AG09309 (cell line): Measurements from ENCODE around the gene ABCC12.

Experiments used
- DNase-seq: peaks from one replicate; pipeline ENCODE4 v3.0.0-alpha.2; 2010; ENCODE audit warnings: low read depth
- H3K4me3 ChIP-seq: 2 replicates; pipeline ENCODE4 v1.5.1; 2011; ENCODE audit warnings: mild to moderate bottlenecking, low read depth, low read length, moderate library complexity; ENCODE audit not compliant: control insufficient read depth
- TF ChIP-seq, protein P1 (sequence below): IDR thresholded peaks from 2 replicates; pipeline ENCODE4 v1.5.1; 2011; ENCODE audit warnings: mild to moderate bottlenecking, low read depth, low read length, inconsistent platforms; ENCODE audit not compliant: insufficient read depth, control insufficient read depth; ENCODE audit errors: missing control alignments

The ABCC12 gene

DNA sequence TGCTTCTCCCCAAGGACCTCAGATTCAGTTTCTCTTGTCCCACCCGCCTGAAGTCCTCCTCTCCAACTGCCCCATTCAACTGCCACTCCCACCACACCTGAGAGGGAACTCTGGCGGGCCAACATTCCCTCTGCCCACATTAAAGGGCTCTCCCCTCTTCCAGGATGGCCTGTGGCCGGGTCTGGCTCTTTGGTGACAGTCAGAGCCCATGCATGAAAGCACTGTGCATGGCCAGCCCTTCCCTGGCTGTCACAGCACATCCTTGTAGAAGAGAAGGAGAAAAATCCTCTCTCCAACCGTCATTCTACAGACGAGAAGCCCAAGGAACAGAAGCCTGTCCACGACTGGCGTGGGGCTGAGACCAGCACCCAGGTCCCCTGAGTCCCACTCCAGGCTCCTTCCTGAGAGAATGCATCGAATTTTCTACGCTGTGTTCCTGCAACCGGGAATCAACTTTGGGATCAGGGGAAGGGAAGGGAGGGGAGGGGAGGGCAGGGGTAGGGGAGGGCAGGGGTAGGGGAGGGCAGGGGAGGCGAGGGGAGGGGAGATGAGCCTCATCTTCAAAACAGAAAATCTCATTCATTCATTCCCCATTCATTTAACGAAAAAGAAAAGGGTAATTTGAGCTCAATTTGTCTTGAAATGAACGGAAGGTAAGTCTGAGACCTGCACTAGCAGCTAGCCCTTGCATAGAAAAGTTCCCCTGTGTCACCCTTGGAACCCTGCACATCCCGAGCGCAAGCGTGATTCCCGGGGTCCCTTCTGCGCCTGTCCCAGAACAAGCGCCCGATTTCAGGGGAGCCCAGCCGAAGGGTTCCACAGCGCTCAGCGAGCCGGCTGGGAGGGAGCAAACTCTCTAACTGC lies at the start of gene ABCC12:
Gene ABCC12, minus strand, starts transcription at position 68 of the 864 bp plus-strand sequence. CDS start 9,569 bp downstream, outside the sequence.
- TF ChIP-seq, protein P1, sequence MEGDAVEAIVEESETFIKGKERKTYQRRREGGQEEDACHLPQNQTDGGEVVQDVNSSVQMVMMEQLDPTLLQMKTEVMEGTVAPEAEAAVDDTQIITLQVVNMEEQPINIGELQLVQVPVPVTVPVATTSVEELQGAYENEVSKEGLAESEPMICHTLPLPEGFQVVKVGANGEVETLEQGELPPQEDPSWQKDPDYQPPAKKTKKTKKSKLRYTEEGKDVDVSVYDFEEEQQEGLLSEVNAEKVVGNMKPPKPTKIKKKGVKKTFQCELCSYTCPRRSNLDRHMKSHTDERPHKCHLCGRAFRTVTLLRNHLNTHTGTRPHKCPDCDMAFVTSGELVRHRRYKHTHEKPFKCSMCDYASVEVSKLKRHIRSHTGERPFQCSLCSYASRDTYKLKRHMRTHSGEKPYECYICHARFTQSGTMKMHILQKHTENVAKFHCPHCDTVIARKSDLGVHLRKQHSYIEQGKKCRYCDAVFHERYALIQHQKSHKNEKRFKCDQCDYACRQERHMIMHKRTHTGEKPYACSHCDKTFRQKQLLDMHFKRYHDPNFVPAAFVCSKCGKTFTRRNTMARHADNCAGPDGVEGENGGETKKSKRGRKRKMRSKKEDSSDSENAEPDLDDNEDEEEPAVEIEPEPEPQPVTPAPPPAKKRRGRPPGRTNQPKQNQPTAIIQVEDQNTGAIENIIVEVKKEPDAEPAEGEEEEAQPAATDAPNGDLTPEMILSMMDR = no peak
- DNase-seq = no peak
- H3K4me3 ChIP-seq = no peak within 1 kb of the TSS

DNA sequence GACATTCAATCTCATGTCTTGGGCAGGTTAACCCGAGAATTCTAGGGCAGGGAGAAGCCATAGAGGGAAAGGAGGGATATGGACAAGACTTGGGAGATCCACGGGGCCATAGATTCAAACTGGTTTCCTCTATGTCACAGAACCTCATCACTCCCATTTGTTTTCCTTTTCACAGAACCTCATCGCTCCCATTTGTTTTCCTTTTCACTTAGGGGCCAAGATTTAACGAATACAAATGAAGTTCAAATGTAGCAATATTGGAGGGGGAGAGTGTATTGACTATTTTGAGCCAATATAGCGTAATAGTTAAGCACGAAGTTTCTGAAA lies 49.0 kb upstream of the ABCC12 start:
- TF ChIP-seq, protein P1 = no peak
- H3K4me3 ChIP-seq = no peak overlapping the region
- no peak for DNase-seq

DNA sequence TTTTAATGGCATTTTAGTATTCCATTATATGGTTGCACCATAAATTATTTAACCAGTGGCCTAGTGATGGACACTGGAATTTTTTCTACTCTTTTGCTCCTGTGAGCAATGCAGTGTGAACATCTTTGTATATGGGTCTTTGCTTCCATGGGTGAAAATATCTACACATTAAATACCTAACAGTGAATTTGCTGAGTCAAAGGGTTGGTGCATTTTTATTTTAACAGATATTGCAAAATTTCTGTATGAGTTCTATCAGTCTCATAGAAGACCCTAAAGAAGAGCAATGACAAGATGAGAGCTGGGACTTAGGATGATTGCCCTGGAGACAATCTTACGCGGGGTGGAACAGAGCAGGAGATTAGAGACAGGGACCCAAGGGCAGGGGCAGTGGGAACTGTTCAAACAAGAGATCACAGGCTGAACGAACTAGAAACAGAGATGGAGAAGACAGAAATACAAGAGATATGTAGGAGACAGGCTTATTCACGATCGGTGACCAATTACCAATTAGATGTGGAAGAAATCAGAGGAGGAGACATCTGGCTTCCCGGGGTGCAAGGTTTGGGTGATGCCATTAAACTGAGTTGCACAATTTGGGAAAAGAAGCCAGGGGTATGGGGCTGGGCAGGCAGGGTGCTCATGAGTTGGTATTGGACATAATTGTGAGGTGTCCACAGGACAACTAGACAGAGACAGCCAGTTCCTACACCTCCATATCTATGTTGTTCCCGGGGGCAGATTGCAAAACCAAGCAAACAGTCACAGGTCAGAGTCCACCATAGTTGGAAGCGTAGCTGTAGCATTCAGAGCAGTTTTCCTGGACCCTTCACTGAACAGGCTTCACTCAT lies 48.4 kb upstream of the ABCC12 start:
- no peak overlapping the region for H3K4me3 ChIP-seq
- TF ChIP-seq, protein P1 = no peak
- no peak for DNase-seq

DNA sequence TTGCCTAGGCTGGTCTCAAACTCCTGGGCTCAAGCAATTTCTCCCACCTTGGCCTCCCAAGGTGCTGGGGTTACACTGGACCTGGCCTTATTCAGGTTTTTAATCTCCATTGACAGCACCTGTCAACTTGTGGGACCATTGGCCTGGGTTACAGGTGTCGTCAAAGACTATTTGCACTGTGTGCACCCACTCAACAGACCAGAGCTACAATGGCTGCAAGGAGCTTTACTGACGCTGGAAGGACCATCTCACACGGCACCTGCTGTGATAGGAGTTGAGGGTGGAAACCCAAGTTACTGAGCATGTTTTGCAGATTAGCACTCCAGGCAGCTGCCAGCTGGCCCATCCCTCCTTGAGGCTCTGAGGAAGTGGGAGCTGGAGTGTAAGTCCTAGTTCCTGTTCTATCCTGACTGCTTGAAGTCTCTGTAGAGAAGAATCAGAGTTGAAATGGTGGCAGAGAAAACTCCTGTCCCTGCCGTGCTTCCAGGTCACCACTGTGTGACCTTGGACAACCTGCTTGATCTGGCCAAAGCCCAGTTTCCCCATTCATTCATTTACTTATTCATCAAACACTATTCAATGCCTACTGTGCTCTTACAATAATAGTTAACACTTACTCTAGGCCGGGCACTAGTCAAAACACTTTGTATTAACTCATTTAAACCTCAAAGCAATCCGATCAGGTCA lies 45.9 kb upstream of the ABCC12 start:
- no peak overlapping the region for H3K4me3 ChIP-seq
- TF ChIP-seq, protein P1 = no peak
- no peak for DNase-seq

DNA sequence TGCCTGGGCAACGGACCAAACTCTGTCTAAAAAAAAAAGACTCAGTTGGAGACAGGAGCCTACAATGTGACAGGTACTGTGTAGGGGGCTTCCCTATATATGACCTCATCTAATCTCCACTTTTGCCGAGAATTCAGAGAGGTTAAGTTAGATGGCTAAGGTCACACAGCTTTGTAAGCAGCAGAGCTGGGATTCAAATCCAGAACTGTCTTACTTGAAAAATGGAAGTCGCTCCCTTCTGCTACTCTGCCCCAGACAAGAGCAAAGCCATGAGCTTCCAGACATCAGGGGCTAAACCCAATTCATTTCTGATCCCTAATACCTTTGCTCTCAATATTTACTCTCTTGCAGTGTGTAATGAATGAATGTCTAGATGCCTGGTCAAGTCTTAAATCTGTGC lies 41.5 kb upstream of the ABCC12 start:
- TF ChIP-seq, protein P1 = no peak
- no peak for DNase-seq

DNA sequence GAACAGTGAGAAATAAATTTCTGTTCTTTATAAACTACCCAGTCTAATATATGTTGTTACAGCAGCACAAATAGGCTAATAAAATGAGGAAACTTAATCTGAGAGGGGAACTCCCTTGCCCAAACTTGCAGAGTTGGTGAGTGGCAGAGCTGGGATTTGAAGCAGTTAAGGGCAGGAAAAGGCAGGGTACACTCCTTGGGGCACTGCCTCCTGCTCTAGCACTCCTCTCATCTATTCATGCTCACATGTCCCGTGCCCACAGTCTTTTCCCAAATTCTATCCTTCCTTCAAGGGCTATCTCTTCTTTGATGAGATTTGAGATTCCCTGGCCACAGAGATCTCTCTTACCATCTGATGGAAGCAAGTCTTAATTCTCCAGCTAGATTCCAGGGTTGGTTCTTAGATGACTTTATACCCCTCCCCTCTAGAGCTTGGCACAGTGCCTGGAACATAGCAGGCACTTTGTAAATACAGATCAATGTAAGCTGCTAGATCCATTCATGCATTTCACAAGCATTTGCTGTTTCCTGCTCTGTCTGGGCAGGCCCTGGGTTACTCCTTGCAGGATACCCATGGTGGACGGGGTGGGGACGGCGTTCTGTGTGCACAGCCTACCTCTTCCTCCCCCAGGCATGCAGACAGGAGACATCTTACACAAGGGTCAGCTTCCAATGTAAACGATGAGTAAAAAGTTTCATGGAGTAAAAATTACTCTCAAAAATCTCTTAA lies 39.2 kb upstream of the ABCC12 start:
- TF ChIP-seq, protein P1 = no peak
- no peak overlapping the region for H3K4me3 ChIP-seq
- no peak for DNase-seq

More for the DNA sequence above, 41.5 kb upstream of the ABCC12 start:
- no peak overlapping the region for H3K4me3 ChIP-seq
